ENCODE measurements around the gene NPHP4. TPM values are rescaled to one million over a fixed set of nuclear protein-coding genes. Genes with fewer than 3 reads are reported as not detected.
"Not testable (repeated sequence)": the region's sequence is repeated elsewhere in the genome, so short reads cannot be mapped to it uniquely, and the experiment has no call there.

The NPHP4 gene
- total and polyA plus RNA-seq, 12 donors, result 2.7 to 13.2 (median 7.3) TPM

- no peak overlapping the region for H3K27ac ChIP-seq
- no peak for DNase-seq
- intact Hi-C loops (cut with DNase I), result no loop called here
- H3K27me3 ChIP-seq, result no peaks in the 10 kb centered on the region
- H3K36me3 ChIP-seq (replicated peaks in 1 of 2), result no peaks in the 10 kb centered on the region
- TF ChIP-seq CTCF (IDR thresholded peaks at IDR 0.05) (no peak), POLR2A (IDR thresholded peaks at IDR 0.05) (no peak)
- 79 to 84% (median 81%) methylated on average over 15 of the region's 15 CpGs for WGBS, 4 donors
- no peak overlapping the region for H3K4me3 ChIP-seq
- H3K9me3 ChIP-seq (replicated peaks in 1 of 3), result no peaks in the 10 kb centered on the region
- no peaks in the 10 kb centered on the region for H3K4me1 ChIP-seq (replicated peaks in 1 of 2)
Observed at GRCh38 chr1:6019166-6019845, 27.1 kb upstream of the NPHP4 start.

DNA sequence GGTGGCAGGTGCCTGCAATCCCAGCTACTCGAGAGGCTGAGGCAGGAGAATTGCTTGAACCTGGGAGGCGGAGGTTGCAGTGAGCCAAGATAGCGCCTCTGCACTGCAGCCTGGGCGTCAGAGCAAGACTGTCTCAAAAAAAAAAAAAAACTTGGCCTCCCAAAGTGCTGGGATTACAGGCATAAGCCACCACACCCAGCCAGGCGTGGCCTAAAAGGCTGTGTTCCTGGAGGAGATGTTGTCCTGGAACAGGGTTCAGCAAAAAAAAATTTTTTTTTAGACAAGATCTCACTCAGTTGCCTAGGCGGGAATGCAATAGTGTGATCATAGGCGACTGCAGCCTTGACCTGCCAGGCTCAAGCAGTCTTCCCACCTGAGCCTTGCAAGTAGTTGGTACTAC, 25.4 kb upstream of the NPHP4 start:
- H3K4me1 ChIP-seq (replicated peaks in 1 of 2); H3K4me3 ChIP-seq; H3K27ac ChIP-seq; H3K9me3 ChIP-seq (replicated peaks in 1 of 3); intact Hi-C loops (cut with DNase I); H3K27me3 ChIP-seq; H3K36me3 ChIP-seq (replicated peaks in 1 of 2); DNase-seq: not testable (repeated sequence)
- WGBS, 4 donors, result 88 to 95% (median 93%) methylated on average over 7 of the region's 7 CpGs

DNA sequence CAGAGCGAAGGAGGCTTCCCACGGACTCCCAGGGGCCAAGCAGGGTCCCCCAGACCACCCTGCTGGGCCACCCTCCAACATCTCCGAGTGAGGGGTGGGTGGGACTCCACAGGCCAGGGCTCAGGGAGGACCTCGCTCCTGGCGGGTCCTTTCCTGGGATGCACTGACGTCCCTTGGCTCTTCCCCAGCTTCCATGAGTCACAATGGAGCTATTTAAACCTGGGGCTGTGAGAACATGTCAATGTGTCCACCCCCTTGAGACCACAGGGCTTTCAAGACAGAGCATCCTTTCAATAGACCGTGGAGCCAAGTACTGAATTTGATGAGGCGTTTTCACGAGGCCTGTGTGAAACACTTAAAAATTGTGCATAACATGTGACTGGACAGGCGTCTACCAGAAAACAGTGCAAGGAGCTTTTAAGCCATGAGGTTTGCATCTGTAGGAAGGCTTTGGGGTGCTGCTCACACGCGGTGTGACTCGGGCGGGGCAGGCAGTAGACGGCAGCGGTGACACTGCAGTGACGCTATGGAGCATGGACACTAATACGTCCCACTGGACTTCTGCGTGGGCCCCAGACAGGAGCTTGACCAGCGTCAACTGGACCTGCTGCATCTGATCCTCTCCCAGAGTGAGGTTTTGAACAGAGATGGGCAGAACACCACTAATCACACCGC, 24.1 kb upstream of the NPHP4 start:
- Histone ChIP-seq H3K27ac (no peak overlapping the region), H3K36me3 (replicated peaks in 1 of 2) (no peaks in the 10 kb centered on the region), H3K27me3 (no peaks in the 10 kb centered on the region), H3K4me1 (replicated peaks in 1 of 2) (no peaks in the 10 kb centered on the region), H3K9me3 (replicated peaks in 1 of 3) (no peaks in the 10 kb centered on the region), H3K4me3 (no peak overlapping the region)
- intact Hi-C loops (cut with DNase I), result no loop called here
- WGBS, 4 donors, result 83 to 92% (median 88%) methylated on average over 18 to 21 of the region's 21 CpGs
- no peak for TF ChIP-seq POLR2A (IDR thresholded peaks at IDR 0.05)
- TF ChIP-seq CTCF (IDR thresholded peaks at IDR 0.05), result no peak
- no peak for DNase-seq

DNA sequence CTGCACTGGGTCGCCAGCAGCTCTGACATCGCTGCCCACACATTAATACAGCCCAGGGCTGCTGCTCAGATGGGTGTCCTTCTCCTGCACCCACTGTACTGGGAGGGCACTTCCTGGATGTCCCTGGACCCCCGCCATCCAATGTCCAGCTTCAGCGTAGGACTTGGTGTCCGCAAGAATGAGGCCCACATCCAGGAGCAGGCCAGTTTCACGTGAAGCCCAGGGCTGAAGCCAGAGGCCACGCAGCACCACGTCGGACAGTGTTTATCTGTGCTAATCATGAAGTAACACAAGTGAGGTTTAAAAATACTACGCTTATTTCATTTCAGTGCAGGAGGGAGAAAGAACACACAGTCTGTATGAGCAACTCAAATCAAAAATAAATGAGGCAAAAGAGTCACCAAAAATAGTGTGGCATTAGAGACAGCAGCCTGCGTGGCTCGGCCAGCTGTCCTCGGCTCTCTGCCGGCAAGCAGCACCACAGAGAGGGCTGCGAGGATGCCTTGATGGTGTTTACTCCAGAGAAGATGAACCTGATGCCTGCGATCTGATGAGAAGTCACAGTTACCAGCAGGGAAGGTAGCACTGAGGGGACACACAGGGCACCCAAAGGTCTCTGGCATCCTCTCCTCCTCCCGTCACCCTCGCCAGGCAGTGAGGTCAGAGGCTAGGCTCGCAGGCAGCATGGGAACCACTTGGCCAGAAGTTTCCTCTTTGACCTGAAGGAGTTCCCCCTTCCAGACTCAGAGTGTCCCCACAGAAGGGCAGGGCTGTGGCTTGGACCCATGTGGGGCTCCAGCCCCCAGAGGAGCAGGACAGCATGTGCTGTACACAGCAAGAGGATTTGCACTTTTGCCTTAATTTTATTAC, 22.1 kb upstream of the NPHP4 start:
- H3K36me3 ChIP-seq (replicated peaks in 1 of 2), result no peaks in the 10 kb centered on the region
- H3K9me3 ChIP-seq (replicated peaks in 1 of 3), result no peaks in the 10 kb centered on the region
- H3K27ac ChIP-seq, result no peak overlapping the region
- no peak for DNase-seq
- H3K4me1 ChIP-seq (replicated peaks in 1 of 2), result no peaks in the 10 kb centered on the region
- intact Hi-C loops (cut with DNase I), result no loop called here
- WGBS, 4 donors, result 88 to 90% (median 89%) methylated on average over 17 to 19 of the region's 19 CpGs
- TF ChIP-seq POLR2A (IDR thresholded peaks at IDR 0.05) (no peak), CTCF (IDR thresholded peaks at IDR 0.05) (no peak)
- no peak overlapping the region for H3K4me3 ChIP-seq
- no peaks in the 10 kb centered on the region for H3K27me3 ChIP-seq
